Thyroid gland (tissue), 4 donors: Measurements from ENCODE around the gene SEM1.

Source experiments
- POLR2A ChIP-seq, 2 donors: fragments of 450-650 bp; IDR thresholded peaks; one replicate each; pipeline ENCODE4 v1.6.1; 2017; ENCODE audit warnings: antibody characterized with exemption in 2 of 2, mild to moderate bottlenecking in 2 of 2, moderate library complexity in 1 of 2
- TF ChIP-seq, protein P1 (sequence below), 6 experiments: fragments of 200-600 bp in 3 of 6; fragments of 450-650 bp in 3 of 6; sonication (generic) in 3 of 6; IDR thresholded peaks; one replicate each; pipeline ENCODE4 v1.5.1; 2016 to 2019; ENCODE audit warnings: antibody characterized with exemption in 6 of 6, mild to moderate bottlenecking in 2 of 6, inconsistent platforms in 1 of 6, moderate library complexity in 1 of 6

DNA sequence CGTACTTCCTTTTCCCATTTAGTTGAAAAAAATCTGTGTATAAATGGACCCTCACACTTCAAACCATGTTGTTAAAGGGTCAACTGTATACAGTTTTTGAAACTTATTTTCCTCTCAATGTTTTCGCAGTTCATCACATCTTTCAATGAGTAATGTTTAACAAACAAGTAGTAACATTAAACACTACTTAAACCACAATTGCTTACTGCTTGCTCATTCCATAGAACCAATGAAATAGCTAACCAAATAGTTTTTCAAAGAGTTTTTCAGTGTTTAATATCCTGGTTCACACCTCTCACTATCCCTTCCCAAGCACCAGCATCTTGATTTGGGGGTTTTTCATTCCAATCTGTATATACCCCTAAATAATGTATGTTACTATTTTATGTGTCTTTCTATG lies 9.1 kb downstream of the SEM1 start:
- TF ChIP-seq, protein P1, sequence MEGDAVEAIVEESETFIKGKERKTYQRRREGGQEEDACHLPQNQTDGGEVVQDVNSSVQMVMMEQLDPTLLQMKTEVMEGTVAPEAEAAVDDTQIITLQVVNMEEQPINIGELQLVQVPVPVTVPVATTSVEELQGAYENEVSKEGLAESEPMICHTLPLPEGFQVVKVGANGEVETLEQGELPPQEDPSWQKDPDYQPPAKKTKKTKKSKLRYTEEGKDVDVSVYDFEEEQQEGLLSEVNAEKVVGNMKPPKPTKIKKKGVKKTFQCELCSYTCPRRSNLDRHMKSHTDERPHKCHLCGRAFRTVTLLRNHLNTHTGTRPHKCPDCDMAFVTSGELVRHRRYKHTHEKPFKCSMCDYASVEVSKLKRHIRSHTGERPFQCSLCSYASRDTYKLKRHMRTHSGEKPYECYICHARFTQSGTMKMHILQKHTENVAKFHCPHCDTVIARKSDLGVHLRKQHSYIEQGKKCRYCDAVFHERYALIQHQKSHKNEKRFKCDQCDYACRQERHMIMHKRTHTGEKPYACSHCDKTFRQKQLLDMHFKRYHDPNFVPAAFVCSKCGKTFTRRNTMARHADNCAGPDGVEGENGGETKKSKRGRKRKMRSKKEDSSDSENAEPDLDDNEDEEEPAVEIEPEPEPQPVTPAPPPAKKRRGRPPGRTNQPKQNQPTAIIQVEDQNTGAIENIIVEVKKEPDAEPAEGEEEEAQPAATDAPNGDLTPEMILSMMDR (IDR thresholded peaks at IDR 0.05), result no peak
- no peak for TF ChIP-seq POLR2A (IDR thresholded peaks at IDR 0.05)
